HepG2 (cell line): Measurements from ENCODE around the gene HHIPL1. TPM values are rescaled to one million over a fixed set of nuclear protein-coding genes. Genes with fewer than 3 reads are reported as not detected.

Source experiments
- AKNA ChIP-seq: sonication (generic); formaldehyde crosslinking; IDR thresholded peaks from 2 replicates; pipeline ENCODE4 v1.4.0; 2020; ENCODE audit warnings: missing genetic modification reagents, borderline replicate concordance
- HDAC6 ChIP-seq: fragments of 200-600 bp; sonication (generic); IDR thresholded peaks from 2 replicates; pipeline ENCODE4 v1.7.0; 2017; ENCODE audit warnings: mild to moderate bottlenecking, antibody characterized with exemption, low read length, low read depth
- HNRNPUL1 ChIP-seq: fragments of 200-400 bp; formaldehyde crosslinking; IDR thresholded peaks from 2 replicates; pipeline ENCODE4 v1.6.1; 2017; ENCODE audit warnings: low read depth, mild to moderate bottlenecking, low read length, moderate library complexity
- KDM1A ChIP-seq: IDR thresholded peaks from 2 replicates; pipeline ENCODE4 v1.6.1; 2016; ENCODE audit warnings: missing compliant biosample characterization
- MYNN ChIP-seq: sonication (generic); formaldehyde crosslinking; IDR thresholded peaks from 2 replicates; pipeline ENCODE4 v1.4.0; 2020; ENCODE audit warnings: mild to moderate bottlenecking, low read depth, missing genetic modification reagents
- SP1 ChIP-seq, 2 experiments: fragments of 450-650 bp in 1 of 2; sonication (generic) in 1 of 2; formaldehyde crosslinking in 1 of 2; IDR thresholded peaks; 2 replicates each; pipeline versions ENCODE4 v1.4.0 to v1.6.1; 2016 to 2020; ENCODE audit warnings: missing genetic modification reagents in 1 of 2
- SPEN ChIP-seq: sonication (generic); formaldehyde crosslinking; IDR thresholded peaks from 2 replicates; pipeline ENCODE4 v1.5.1; 2020; ENCODE audit warnings: low read depth, mild to moderate bottlenecking, missing genetic modification reagents
- ZFP36L1 ChIP-seq: sonication (generic); formaldehyde crosslinking; IDR thresholded peaks from 2 replicates; pipeline ENCODE4 v1.8.0; 2022; ENCODE audit warnings: mild to moderate bottlenecking, missing genetic modification reagents, moderate library complexity
- ZMYM2 ChIP-seq: sonication (generic); formaldehyde crosslinking; IDR thresholded peaks from 2 replicates; pipeline ENCODE4 v1.8.0; 2022; ENCODE audit warnings: mild to moderate bottlenecking, missing genetic modification reagents
- ZMYM4 ChIP-seq: sonication (generic); formaldehyde crosslinking; IDR thresholded peaks from 2 replicates; pipeline ENCODE4 v1.8.1; 2023; ENCODE audit warnings: mild to moderate bottlenecking, missing genetic modification reagents
- ZNF17 ChIP-seq: sonication (generic); formaldehyde crosslinking; IDR thresholded peaks from 2 replicates; pipeline ENCODE4 v1.5.0; 2020; ENCODE audit warnings: mild to moderate bottlenecking, missing genetic modification reagents
- ZNF24 ChIP-seq: fragments of 450-650 bp; IDR thresholded peaks from 2 replicates; pipeline ENCODE4 v1.6.1; 2017; ENCODE audit warnings: antibody characterized with exemption, mild to moderate bottlenecking
- ZNF326 ChIP-seq: sonication (generic); formaldehyde crosslinking; IDR thresholded peaks from 2 replicates; pipeline ENCODE4 v1.4.0; 2020; ENCODE audit warnings: missing genetic modification reagents, borderline replicate concordance
- ZNF782 ChIP-seq: sonication (generic); formaldehyde crosslinking; IDR thresholded peaks from 2 replicates; pipeline ENCODE4 v1.4.0; 2020; ENCODE audit warnings: missing genetic modification reagents, mild to moderate bottlenecking, borderline replicate concordance
- polyA plus RNA-seq, 8 experiments: library from polyadenylated mRNA; depleted of rRNA in 3 of 8; stranded (reverse) in 7 of 8; unstranded in 1 of 8; fragments of >200 nt; fragmentation: Illumina TruSeq in 4 of 8; extraction: Trizol in 4 of 8; gene quantifications; 2 replicates each; pipeline versions ENCODE4 v1.2.1 to v1.2.3, GENCODE V29; 2011 to 2016; ENCODE audit warnings: low read depth in 4 of 8, missing spikeins in 1 of 8, mixed read lengths in 1 of 8; ENCODE audit not compliant: insufficient read depth in 1 of 8
- total RNA-seq, 5 experiments: library from RNA; depleted of rRNA; stranded (reverse); fragments of >200 nt; fragmentation: Illumina TruSeq; extraction: Trizol; gene quantifications; 2 replicates each; pipeline ENCODE4 v1.2.3, GENCODE V29; 2016; ENCODE audit warnings: low read depth in 1 of 5
- TF ChIP-seq, protein P1 (sequence below): sonication (generic); formaldehyde crosslinking; IDR thresholded peaks from 2 replicates; pipeline ENCODE4 v1.4.0; 2020; ENCODE audit warnings: low read depth, mild to moderate bottlenecking, missing genetic modification reagents
- TF ChIP-seq, protein P2 (sequence below): IDR thresholded peaks from 2 replicates; pipeline ENCODE4 v1.6.1; 2018; ENCODE audit warnings: missing genetic modification reagents
- TF ChIP-seq, protein P3 (sequence below): IDR thresholded peaks from 2 replicates; pipeline ENCODE4 v1.6.1; 2018; ENCODE audit warnings: missing genetic modification reagents, mild to moderate bottlenecking, missing compliant biosample characterization

HHIPL1 gene
- total and polyA plus RNA-seq, 2 of the 13 experiments (the other 11 are each of a cell fraction or from before 2014, with no cell fraction given), result not detected

- no peak for TF ChIP-seq ZNF326 (CRISPR knock-in tag)
- TF ChIP-seq ZNF24, result no peak
- no peak for TF ChIP-seq MYNN (CRISPR knock-in tag)
- no peak for TF ChIP-seq HDAC6
- no peak for TF ChIP-seq KDM1A (CRISPR knock-in tag)
- TF ChIP-seq ZMYM2 (CRISPR knock-in tag), result no peak
- peak; percentile 41; the same call in 1 of the 2 replicates for TF ChIP-seq SPEN
- no peak for TF ChIP-seq ZNF17 (CRISPR knock-in tag)
- TF ChIP-seq ZFP36L1 (CRISPR knock-in tag), result 0 out of 2 replicates have a peak, but pooled peaks have one; percentile 47
- TF ChIP-seq, protein P1, sequence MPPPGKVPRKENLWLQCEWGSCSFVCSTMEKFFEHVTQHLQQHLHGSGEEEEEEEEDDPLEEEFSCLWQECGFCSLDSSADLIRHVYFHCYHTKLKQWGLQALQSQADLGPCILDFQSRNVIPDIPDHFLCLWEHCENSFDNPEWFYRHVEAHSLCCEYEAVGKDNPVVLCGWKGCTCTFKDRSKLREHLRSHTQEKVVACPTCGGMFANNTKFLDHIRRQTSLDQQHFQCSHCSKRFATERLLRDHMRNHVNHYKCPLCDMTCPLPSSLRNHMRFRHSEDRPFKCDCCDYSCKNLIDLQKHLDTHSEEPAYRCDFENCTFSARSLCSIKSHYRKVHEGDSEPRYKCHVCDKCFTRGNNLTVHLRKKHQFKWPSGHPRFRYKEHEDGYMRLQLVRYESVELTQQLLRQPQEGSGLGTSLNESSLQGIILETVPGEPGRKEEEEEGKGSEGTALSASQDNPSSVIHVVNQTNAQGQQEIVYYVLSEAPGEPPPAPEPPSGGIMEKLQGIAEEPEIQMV (CRISPR knock-in tag), result 0 out of 2 replicates have a peak, but pooled peaks have one; percentile 0
- no peak for TF ChIP-seq AKNA (CRISPR knock-in tag)
- peak; percentile 24; the same call in 1 of the 2 replicates for TF ChIP-seq ZMYM4 (CRISPR knock-in tag)
- TF ChIP-seq SP1 (IDR thresholded peaks at IDR 0.05), result no peak
- TF ChIP-seq SP1 (CRISPR knock-in tag; IDR thresholded peaks at IDR 0.05), result peak; percentile 94
- no peak for TF ChIP-seq HNRNPUL1
- TF ChIP-seq, protein P2, sequence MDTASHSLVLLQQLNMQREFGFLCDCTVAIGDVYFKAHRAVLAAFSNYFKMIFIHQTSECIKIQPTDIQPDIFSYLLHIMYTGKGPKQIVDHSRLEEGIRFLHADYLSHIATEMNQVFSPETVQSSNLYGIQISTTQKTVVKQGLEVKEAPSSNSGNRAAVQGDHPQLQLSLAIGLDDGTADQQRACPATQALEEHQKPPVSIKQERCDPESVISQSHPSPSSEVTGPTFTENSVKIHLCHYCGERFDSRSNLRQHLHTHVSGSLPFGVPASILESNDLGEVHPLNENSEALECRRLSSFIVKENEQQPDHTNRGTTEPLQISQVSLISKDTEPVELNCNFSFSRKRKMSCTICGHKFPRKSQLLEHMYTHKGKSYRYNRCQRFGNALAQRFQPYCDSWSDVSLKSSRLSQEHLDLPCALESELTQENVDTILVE (CRISPR knock-in tag), result no peak
- TF ChIP-seq ZNF782 (CRISPR knock-in tag), result no peak
- TF ChIP-seq, protein P3, sequence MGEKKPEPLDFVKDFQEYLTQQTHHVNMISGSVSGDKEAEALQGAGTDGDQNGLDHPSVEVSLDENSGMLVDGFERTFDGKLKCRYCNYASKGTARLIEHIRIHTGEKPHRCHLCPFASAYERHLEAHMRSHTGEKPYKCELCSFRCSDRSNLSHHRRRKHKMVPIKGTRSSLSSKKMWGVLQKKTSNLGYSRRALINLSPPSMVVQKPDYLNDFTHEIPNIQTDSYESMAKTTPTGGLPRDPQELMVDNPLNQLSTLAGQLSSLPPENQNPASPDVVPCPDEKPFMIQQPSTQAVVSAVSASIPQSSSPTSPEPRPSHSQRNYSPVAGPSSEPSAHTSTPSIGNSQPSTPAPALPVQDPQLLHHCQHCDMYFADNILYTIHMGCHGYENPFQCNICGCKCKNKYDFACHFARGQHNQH, result no peak
Measured at GRCh38 chr14:99604278-99604765, 40.6 kb upstream of the HHIPL1 start (continued).
